Mucosa of gallbladder (tissue), 1 donor: ENCODE data around the gene LSAMP. TPM values are rescaled to one million over a fixed set of nuclear protein-coding genes. Genes with fewer than 3 reads are reported as not detected.

ENCODE experiments used
- DNase-seq: peaks from one replicate; pipeline ENCODE4 v3.0.0-alpha.2; 2020; ENCODE audit warnings: low spot score
- total RNA-seq: library from RNA; stranded (reverse); gene quantifications from one replicate; pipeline ENCODE4 v1.2.1, GENCODE V29; 2021
- donor health status: DM: no; HTN: no; CAD: no.

Gene LSAMP
- 11.4 TPM for total RNA-seq

- no peak for DNase-seq
These were observed at the start of gene LSAMP for GRCh38 chr3:116445311-116445841. LSAMP (minus strand) TSS chr3:116445487.

- DNase-seq, result no peak
These were observed 47.1 kb upstream of the LSAMP start for GRCh38 chr3:116492379-116492778.

GRCh38 chr3:116483135-116483534 is 37.8 kb upstream of the LSAMP start:
- DNase-seq, result no peak

GRCh38 chr3:116476691-116477090 is 31.4 kb upstream of the LSAMP start:
- DNase-seq, result no peak

GRCh38 chr3:116474801-116475200 is 29.5 kb upstream of the LSAMP start:
- DNase-seq, result no peak

GRCh38 chr3:116474032-116474780 is 28.9 kb upstream of the LSAMP start:
- DNase-seq, result no peak

- DNase-seq, result no peak
These were observed 28.3 kb upstream of the LSAMP start for GRCh38 chr3:116473602-116474001.

GRCh38 chr3:116470605-116471197 is 25.4 kb upstream of the LSAMP start:
- DNase-seq, result no peak

- no peak for DNase-seq
These were observed 24.3 kb upstream of the LSAMP start for GRCh38 chr3:116469546-116469945.

GRCh38 chr3:116464276-116464798 is 19.1 kb upstream of the LSAMP start:
- no peak for DNase-seq

- no peak for DNase-seq
These were observed 8.5 kb upstream of the LSAMP start for GRCh38 chr3:116453666-116454346.

GRCh38 chr3:116449546-116450350 is 4.5 kb upstream of the LSAMP start:
- no peak for DNase-seq

- no peak for DNase-seq
These were observed 703 bp upstream of the LSAMP start for GRCh38 chr3:116445990-116446389.

GRCh38 chr3:116444819-116445310 is 422 bp downstream of the LSAMP start:
- DNase-seq, result no peak

GRCh38 chr3:116444115-116444747 is 1.1 kb downstream of the LSAMP start:
- DNase-seq, result no peak

GRCh38 chr3:116443191-116443661 is 2.1 kb downstream of the LSAMP start:
- no peak for DNase-seq

- DNase-seq, result no peak
These were observed 2.8 kb downstream of the LSAMP start for GRCh38 chr3:116442331-116443021.

GRCh38 chr3:116441652-116442051 is 3.6 kb downstream of the LSAMP start:
- no peak for DNase-seq

- no peak for DNase-seq
These were observed 5.1 kb downstream of the LSAMP start for GRCh38 chr3:116440196-116440595.

GRCh38 chr3:116433552-116433951 is 11.7 kb downstream of the LSAMP start:
- no peak for DNase-seq
